Esophagus squamous epithelium (tissue), 5 donors: ENCODE measurements around the gene PEX11G. TPM values are rescaled to one million over a fixed set of nuclear protein-coding genes. Genes with fewer than 3 reads are reported as not detected.

Source experiments
- DNase-seq: peaks from one replicate; lab custom pipeline; 2025; lab: John Stamatoyannopoulos, UW
- H3K27ac ChIP-seq, 4 donors: fragments of 200-600 bp; sonication (generic); one replicate each; pipeline ENCODE4 v1.5.1; 2016 to 2019; ENCODE audit warnings: mild to moderate bottlenecking in 1 of 4
- H3K27me3 ChIP-seq, 4 donors: fragments of 200-600 bp; sonication (generic); 1 replicate in 3 of 4; 2 replicates in 1 of 4; pipeline versions ENCODE4 v1.5.1 to v1.6.0; 2017 to 2021; ENCODE audit warnings: antibody characterized with exemption in 1 of 4
- H3K36me3 ChIP-seq, 3 donors: fragments of 200-600 bp; sonication (generic); one replicate each; pipeline ENCODE4 v1.5.1; 2016 to 2019
- H3K4me1 ChIP-seq, 3 donors: fragments of 200-600 bp; sonication (generic); one replicate each; pipeline ENCODE4 v1.5.1; 2017 to 2019
- H3K4me3 ChIP-seq, 4 donors: fragments of 200-600 bp; sonication (generic); 1 replicate in 3 of 4; 2 replicates in 1 of 4; pipeline ENCODE4 v1.5.1; 2016 to 2019; ENCODE audit warnings: mild to moderate bottlenecking in 2 of 4, moderate library complexity in 1 of 4
- H3K9me3 ChIP-seq, 3 donors: fragments of 200-600 bp; sonication (generic); one replicate each; pipeline ENCODE4 v1.5.1; 2016 to 2019
- CTCF ChIP-seq, 6 experiments: fragments of 450-650 bp in 4 of 6; fragments of 200-600 bp in 2 of 6; sonication (generic) in 2 of 6; IDR thresholded peaks; one replicate each; pipeline ENCODE4 v1.5.1; 2016 to 2019; ENCODE audit warnings: antibody characterized with exemption in 6 of 6, mild to moderate bottlenecking in 4 of 6, moderate library complexity in 4 of 6
- POLR2A ChIP-seq, 4 donors: fragments of 450-650 bp; IDR thresholded peaks; one replicate each; pipeline ENCODE4 v1.6.1; 2017; ENCODE audit warnings: antibody characterized with exemption in 4 of 4, mild to moderate bottlenecking in 4 of 4, moderate library complexity in 3 of 4
- WGBS, 2 donors: methylation state at CpG; one replicate each; pipeline ENCODE4 v1.1.5; 2018; 5-methylcytosine and 5-hydroxymethylcytosine counted together
- intact Hi-C: fragments of 100-400 bp; cut with DNase I; formaldehyde crosslinking; loops from one replicate; pipeline ENCODE4 v1.15.0; 2022
- total RNA-seq, 4 donors: library from RNA; depleted of rRNA; stranded (reverse); fragments of >200 nt; gene quantifications; one replicate each; pipeline ENCODE4 v1.1.0, GENCODE V29; 2016
- donor health status: DM: yes; HTN: yes; CAD: no.

PEX11G gene
- total RNA-seq, 4 donors from 2014 or later, result 1.1 to 6.7 (median 4.1) TPM

- no peak for DNase-seq
- TF ChIP-seq CTCF (IDR thresholded peaks at IDR 0.05) (no peak), POLR2A (IDR thresholded peaks at IDR 0.05) (no peak)
These were observed 26.8 kb downstream of the PEX11G start for GRCh38 chr19:7461841-7462629.

GRCh38 chr19:7460562-7460966, 28.3 kb downstream of the PEX11G start:
- H3K4me3 ChIP-seq, result no peak overlapping the region
- H3K27me3 ChIP-seq, result no peaks in the 10 kb centered on the region
- H3K9me3 ChIP-seq, result no peaks in the 10 kb centered on the region
- 91 to 94% methylated on average over 7 to 14 of the region's 14 CpGs for WGBS, 2 donors
- intact Hi-C loops, result no loop called here
- TF ChIP-seq POLR2A (IDR thresholded peaks at IDR 0.05), result no peak
- no peak for TF ChIP-seq CTCF (IDR thresholded peaks at IDR 0.05)
- DNase-seq, result no peak
- no peaks in the 10 kb centered on the region for H3K4me1 ChIP-seq
- no peak overlapping the region for H3K27ac ChIP-seq
- H3K36me3 ChIP-seq, result peaks cover 45 to 100% (median 46%) of the 10 kb centered on the region in 3 donors

More at GRCh38 chr19:7461841-7462629, 26.8 kb downstream of the PEX11G start:
- H3K9me3 ChIP-seq, result no peaks in the 10 kb centered on the region
- 85 to 87% methylated on average over 7 to 11 of the region's 28 CpGs for WGBS, 2 donors
- intact Hi-C loops, result no loop called here
- H3K4me3 ChIP-seq, result no peak overlapping the region
- no peak overlapping the region for H3K27ac ChIP-seq
- no peaks in the 10 kb centered on the region for H3K4me1 ChIP-seq
- peaks cover 37 to 100% (median 39%) of the 10 kb centered on the region in 3 donors for H3K36me3 ChIP-seq
- H3K27me3 ChIP-seq, result no peaks in the 10 kb centered on the region

- no peak overlapping the region for H3K4me3 ChIP-seq
- intact Hi-C loops, result no loop called here
- H3K36me3 ChIP-seq, result peaks cover 42 to 100% (median 43%) of the 10 kb centered on the region in 3 donors
- TF ChIP-seq POLR2A (IDR thresholded peaks at IDR 0.05), result no peak
- TF ChIP-seq CTCF (IDR thresholded peaks at IDR 0.05), result no peak
- no peak overlapping the region for H3K27ac ChIP-seq
- 93 to 100% methylated on average over 2 to 8 of the region's 20 CpGs for WGBS, 2 donors
- H3K4me1 ChIP-seq, result no peaks in the 10 kb centered on the region
- H3K27me3 ChIP-seq, result no peaks in the 10 kb centered on the region
- DNase-seq, result no peak
- H3K9me3 ChIP-seq, result no peaks in the 10 kb centered on the region
These were observed 29.1 kb downstream of the PEX11G start for GRCh38 chr19:7459773-7460172.

GRCh38 chr19:7458675-7459074, 30.2 kb downstream of the PEX11G start:
- TF ChIP-seq CTCF (IDR thresholded peaks at IDR 0.05) (no peak), POLR2A (IDR thresholded peaks at IDR 0.05) (no peak)
- H3K27ac ChIP-seq, result no peak overlapping the region
- H3K4me1 ChIP-seq, result no peaks in the 10 kb centered on the region
- no peak for DNase-seq
- no peaks in the 10 kb centered on the region for H3K9me3 ChIP-seq
- H3K4me3 ChIP-seq, result no peak overlapping the region
- 90 to 95% methylated on average over 7 to 9 of the region's 9 CpGs for WGBS, 2 donors
- intact Hi-C loops, result no loop called here
- H3K36me3 ChIP-seq, result peaks cover 40 to 100% (median 40%) of the 10 kb centered on the region in 3 donors
- H3K27me3 ChIP-seq, result no peaks in the 10 kb centered on the region

- peaks cover 37 to 100% (median 38%) of the 10 kb centered on the region in 3 donors for H3K36me3 ChIP-seq
- no peaks in the 10 kb centered on the region for H3K27me3 ChIP-seq
- WGBS, 2 donors, result 89 to 91% methylated on average over 10 to 11 of the region's 11 CpGs
These were observed 31.8 kb downstream of the PEX11G start for GRCh38 chr19:7456964-7457541.

More at GRCh38 chr19:7456964-7457541, 31.8 kb downstream of the PEX11G start:
- H3K27ac ChIP-seq, result no peak overlapping the region
- H3K9me3 ChIP-seq, result no peaks in the 10 kb centered on the region
- H3K4me3 ChIP-seq, result no peak overlapping the region
- intact Hi-C loops, result no loop called here
- H3K4me1 ChIP-seq, result no peaks in the 10 kb centered on the region
- TF ChIP-seq CTCF (IDR thresholded peaks at IDR 0.05) (no peak), POLR2A (IDR thresholded peaks at IDR 0.05) (no peak)
- no peak for DNase-seq
